ENCODE data around the gene RARS1.

DNA sequence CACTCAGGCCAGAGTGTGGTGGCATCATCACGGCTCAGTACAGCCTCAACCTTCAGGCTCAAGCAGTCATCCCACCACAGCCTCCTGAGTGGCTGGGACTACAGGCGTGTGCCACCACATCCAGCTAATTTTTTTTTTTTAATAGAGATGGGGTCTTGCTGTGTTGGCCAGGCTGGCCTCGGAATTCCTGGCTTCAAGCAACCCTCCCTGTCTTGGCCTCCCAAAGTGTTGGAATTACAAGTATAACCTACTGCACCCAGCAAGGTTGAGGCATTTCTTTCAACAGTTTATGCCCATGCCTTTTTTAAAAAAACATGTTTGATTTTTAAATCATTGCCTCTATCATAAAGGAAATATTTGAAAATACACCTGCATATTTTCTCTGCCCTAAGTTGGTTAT, 2.8 kb downstream of the RARS1 start:
- TF ChIP-seq SMC3 (IDR thresholded peaks at IDR 0.05) (no peak), CHD2 (IDR thresholded peaks at IDR 0.05; ENCODE audit: low read length, partially characterized antibody) (no peak)
